Activated naive CD4-positive, alpha-beta T cell treated with anti-CD3 and anti-CD28 coated beads, Interleukin-2, amount 50 U/mL, for 72 hours (primary cell): ENCODE results near the gene HNRNPA3. TPM values are rescaled to one million over a fixed set of nuclear protein-coding genes. Genes with fewer than 3 reads are reported as not detected.
"Not testable (repeated sequence)": the region's sequence is repeated elsewhere in the genome, so short reads cannot be mapped to it uniquely, and the experiment has no call there.

Experiments used
- ATAC-seq, 2 donors: fragments of 150-1000 bp; cut with Tn5 transposase; 2 replicates each; pipeline ENCODE4 v1.10.0; 2021; ENCODE audit warnings: mild to moderate bottlenecking in 2 of 2, moderate library complexity in 2 of 2
- DNase-seq, 2 donors: peaks; one replicate each; pipeline ENCODE4 v3.0.0; 2021 to 2022; ENCODE audit warnings: low spot score in 2 of 2
- H3K27ac Mint-ChIP-seq, 2 donors: one replicate each; pipeline ENCODE4 v1.8.0; 2022; ENCODE audit warnings: mild to moderate bottlenecking in 2 of 2, mixed read lengths in 2 of 2
- H3K36me3 Mint-ChIP-seq, 2 donors: one replicate each; pipeline ENCODE4 v1.8.0; 2022; ENCODE audit warnings: mixed read lengths in 2 of 2
- H3K9me3 Mint-ChIP-seq, 2 donors: one replicate each; pipeline ENCODE4 v1.8.0; 2022; ENCODE audit warnings: mixed read lengths in 2 of 2
- total RNA-seq, 2 donors: library from RNA; stranded (reverse); gene quantifications; one replicate each; pipeline ENCODE4 v1.2.3, GENCODE V29; 2022

Gene HNRNPA3
- total RNA-seq, 2 donors from 2014 or later = 259 to 273 TPM

DNA sequence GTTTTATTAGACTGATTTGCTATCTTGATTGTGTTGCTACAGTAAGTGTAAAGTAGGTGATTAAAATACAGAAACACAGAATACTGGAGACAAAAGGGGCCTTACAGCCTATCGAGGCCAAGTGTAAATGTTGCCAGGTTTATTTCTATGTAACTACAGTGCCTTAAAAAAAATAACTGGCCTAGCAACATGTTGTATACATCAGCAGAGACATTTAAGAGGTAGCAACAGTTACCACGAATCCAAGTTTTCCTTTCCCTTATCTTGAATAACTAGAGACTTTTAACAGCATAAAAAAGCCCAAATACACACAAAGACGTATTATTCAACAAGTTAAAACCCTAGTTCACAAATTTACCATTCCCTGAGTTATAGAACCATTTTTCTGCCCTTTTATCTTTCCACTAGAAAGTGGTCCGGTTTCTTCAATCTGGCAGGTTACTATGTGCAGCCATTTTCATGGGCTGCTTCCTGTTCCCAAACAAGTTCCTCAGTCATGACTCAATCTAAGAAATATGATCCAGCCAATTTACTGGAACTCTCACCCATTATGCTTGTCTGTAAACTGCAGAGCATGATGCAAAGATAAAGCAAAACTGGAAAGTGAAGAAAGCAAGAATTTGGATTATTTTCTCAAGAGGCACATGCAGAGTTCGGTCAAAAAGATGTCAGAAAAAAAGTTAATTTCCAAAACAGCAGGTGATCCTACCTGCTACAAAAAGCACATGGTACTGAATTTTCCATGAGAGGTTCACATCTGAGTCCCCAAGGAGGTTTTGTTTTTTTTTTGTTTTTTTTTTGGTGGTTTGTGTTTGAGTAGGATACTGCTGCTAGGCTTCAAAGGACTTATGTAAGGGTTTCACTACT, 29.8 kb downstream of the HNRNPA3 start:
- H3K27ac Mint-ChIP-seq = peak overlapping the region; percentile 81 to 89
- no peak for DNase-seq
- peaks cover 0 to 17% of the 10 kb centered on the region in 2 donors for H3K36me3 Mint-ChIP-seq
- H3K9me3 Mint-ChIP-seq = no peaks in the 10 kb centered on the region
- ATAC-seq = peak in 1 of 2 donors; percentile 58

DNA sequence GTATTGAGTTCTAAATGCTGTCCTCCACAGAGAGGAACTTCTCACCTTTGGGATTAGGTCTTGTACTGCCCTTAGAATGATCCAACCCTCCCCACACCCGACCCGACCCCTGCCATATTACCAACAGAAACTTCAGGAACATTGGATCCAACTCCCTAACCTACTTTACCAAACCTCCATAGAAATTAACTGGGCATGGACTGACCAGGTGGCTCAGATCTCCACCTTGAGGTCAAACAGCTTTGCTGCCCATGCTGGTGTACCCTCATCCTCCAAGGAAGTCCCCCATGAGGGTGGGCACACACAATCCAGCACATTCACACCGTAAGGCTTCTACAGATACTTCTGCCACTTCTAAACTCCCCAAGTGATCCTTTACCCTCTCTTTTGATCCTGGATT, 30.5 kb downstream of the HNRNPA3 start:
- Mint-ChIP-seq H3K27ac (peak overlapping the region; percentile 81 to 89), H3K9me3 (no peaks in the 10 kb centered on the region), H3K36me3 (peaks cover 0 to 15% of the 10 kb centered on the region in 2 donors)
- DNase-seq = no peak
- ATAC-seq = no peak

GRCh38 chr2:177243476-177243875, 30.9 kb downstream of the HNRNPA3 start:
- DNase-seq = no peak
- Mint-ChIP-seq H3K9me3 (no peaks in the 10 kb centered on the region), H3K36me3 (peaks cover 0 to 11% of the 10 kb centered on the region in 2 donors), H3K27ac (peak overlapping the region; percentile 81 to 89)
- ATAC-seq = no peak

GRCh38 chr2:177244244-177244771, 31.7 kb downstream of the HNRNPA3 start:
- peaks cover 0 to 10% of the 10 kb centered on the region in 2 donors for H3K36me3 Mint-ChIP-seq
- DNase-seq (no peak), ATAC-seq (peak; percentile 56 to 67)
- H3K27ac Mint-ChIP-seq = peak overlapping the region; percentile 81 to 92
- no peaks in the 10 kb centered on the region for H3K9me3 Mint-ChIP-seq

GRCh38 chr2:177245010-177245422, 32.4 kb downstream of the HNRNPA3 start:
- H3K36me3 Mint-ChIP-seq = peaks cover 0 to 10% of the 10 kb centered on the region in 2 donors

DNA sequence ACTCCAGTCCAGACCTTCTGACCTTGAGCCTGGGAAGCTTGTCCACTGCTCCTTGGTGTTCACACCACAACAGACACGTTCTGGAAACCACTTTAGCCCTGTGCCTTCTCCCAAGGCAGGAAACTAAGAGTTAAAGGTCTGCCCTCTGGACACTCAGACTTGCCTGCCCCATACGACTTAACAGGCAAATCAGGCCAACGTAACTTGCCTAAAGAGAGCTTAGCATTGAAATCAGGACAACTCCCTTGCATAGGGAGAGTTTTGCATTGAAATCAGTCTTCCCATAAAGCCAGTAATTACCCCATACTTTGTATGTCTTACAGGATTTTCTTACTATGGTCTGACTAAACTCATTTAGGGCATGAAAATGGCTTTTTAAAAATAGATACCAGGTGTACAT, 33.4 kb downstream of the HNRNPA3 start:
- Mint-ChIP-seq H3K27ac (peak overlapping the region; percentile 81 to 85), H3K9me3 (no peaks in the 10 kb centered on the region), H3K36me3 (peaks cover 0 to 17% of the 10 kb centered on the region in 2 donors)
- DNase-seq (no peak), ATAC-seq (no peak)

More at GRCh38 chr2:177245010-177245422, 32.4 kb downstream of the HNRNPA3 start:
- peak in 1 of 2 donors; percentile 62 for ATAC-seq
- Mint-ChIP-seq H3K27ac (peak overlapping the region; percentile 81 to 92), H3K9me3 (no peaks in the 10 kb centered on the region)
- DNase-seq = no peak

DNA sequence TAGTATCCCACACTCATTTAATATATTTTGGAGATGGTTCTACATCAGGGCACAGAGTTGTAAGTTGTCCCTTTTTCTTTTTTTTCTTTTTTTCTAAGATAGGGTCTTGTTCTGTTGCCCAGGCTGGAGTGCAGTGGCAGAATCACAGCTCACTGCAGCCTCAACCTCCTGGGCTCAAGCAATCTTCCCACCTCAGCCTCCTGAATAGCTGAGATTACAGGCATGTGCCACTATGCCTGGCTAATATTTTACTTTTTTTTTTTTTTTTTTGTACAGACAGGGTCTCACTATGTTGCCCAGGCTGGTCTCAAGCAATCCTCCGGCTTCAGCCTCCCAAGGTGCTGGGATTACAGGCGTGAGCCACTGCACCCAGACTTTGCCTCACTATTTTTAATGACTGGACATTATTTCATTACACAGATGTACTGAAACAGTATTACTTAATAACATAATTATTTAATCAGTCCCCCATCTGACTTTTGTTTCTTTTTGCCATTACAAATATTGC, 34.0 kb downstream of the HNRNPA3 start:
- H3K9me3 Mint-ChIP-seq, ATAC-seq, DNase-seq: not testable (repeated sequence)
- peaks cover 6 to 23% of the 10 kb centered on the region in 2 donors for H3K36me3 Mint-ChIP-seq
- peak overlapping the region in 1 of 2 donors; percentile 81 for H3K27ac Mint-ChIP-seq

GRCh38 chr2:177247693-177248262, 35.2 kb downstream of the HNRNPA3 start:
- Mint-ChIP-seq H3K36me3 (peaks cover 8 to 35% of the 10 kb centered on the region in 2 donors), H3K27ac (peak overlapping the region in 1 of 2 donors; percentile 44), H3K9me3 (peaks cover 0 to 4% of the 10 kb centered on the region in 2 donors)
- DNase-seq = no peak
- ATAC-seq = no peak

DNA sequence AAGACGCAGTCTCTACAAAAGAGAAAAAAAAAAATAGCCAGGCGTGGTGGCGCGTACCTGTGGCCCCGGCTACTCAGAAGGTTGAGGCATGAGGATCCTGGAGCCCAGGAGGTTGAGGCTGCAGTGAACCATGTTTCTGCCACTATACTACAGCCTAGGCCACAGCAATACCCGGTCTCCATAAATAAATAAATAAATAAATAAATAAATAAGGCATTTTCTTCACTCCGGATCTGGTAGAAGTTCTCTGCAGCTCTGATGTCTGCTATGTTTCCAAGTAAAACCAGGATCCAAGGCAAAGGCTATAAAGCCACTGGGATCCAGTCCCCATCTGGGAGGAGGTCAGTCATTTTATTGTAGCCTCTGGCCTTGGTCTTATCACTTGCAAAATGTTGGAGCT, 36.4 kb downstream of the HNRNPA3 start:
- no peak overlapping the region for H3K27ac Mint-ChIP-seq
- peaks cover 0 to 9% of the 10 kb centered on the region in 2 donors for H3K9me3 Mint-ChIP-seq
- ATAC-seq (no peak), DNase-seq (no peak)
- peaks cover 13 to 47% of the 10 kb centered on the region in 2 donors for H3K36me3 Mint-ChIP-seq

DNA sequence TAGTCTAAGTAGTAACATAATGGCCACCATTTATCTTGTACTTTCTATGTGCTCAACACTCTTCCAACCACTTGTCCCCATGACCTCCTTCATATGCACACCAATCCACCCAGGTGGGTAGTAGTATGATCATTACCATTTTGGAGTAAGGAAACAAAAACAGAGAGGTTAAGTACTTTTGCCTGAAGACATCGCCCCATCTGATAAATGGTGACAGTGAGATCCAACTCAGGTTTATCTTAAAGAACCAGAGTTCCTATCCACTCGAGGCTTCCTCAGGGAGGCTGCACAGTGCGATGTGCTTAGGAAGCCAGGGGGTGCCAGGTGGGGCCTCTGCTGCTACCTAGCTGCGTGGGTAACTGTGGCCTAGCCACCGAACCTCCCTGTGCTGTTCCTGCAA, 37.9 kb downstream of the HNRNPA3 start:
- no peak for DNase-seq

DNA sequence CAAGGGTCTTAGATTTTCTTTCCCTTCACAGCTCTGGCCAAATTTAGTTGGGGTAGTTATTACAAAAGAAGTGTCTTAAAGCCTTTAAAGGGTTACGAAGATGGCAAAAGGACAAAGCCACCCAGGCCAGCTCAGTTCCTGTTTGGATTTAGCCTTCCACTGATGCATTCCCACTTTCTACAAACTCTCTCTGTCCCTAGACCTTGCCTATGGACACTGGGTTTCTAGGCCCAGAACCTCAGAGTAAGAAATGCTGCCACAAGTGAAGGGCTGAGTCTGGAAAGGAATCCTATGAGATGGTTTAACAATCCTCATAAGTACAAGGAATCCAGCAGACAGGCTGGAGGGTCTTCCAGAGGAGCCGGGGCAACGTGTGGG, 38.6 kb downstream of the HNRNPA3 start:
- Mint-ChIP-seq H3K27ac (peak overlapping the region; percentile 49 to 94), H3K9me3 (peaks cover 0 to 9% of the 10 kb centered on the region in 2 donors), H3K36me3 (peaks cover 13 to 37% of the 10 kb centered on the region in 2 donors)
- DNase-seq (no peak), ATAC-seq (no peak)

More for the DNA sequence above, 37.9 kb downstream of the HNRNPA3 start:
- Mint-ChIP-seq H3K27ac (peak overlapping the region; percentile 49 to 94), H3K9me3 (peaks cover 0 to 9% of the 10 kb centered on the region in 2 donors), H3K36me3 (peaks cover 13 to 37% of the 10 kb centered on the region in 2 donors)
- ATAC-seq = no peak

GRCh38 chr2:177252808-177253531, 40.4 kb downstream of the HNRNPA3 start:
- Mint-ChIP-seq H3K9me3 (peaks cover 0 to 9% of the 10 kb centered on the region in 2 donors), H3K36me3 (peaks cover 13 to 39% of the 10 kb centered on the region in 2 donors), H3K27ac (peak overlapping the region; percentile 49 to 79)
- DNase-seq (no peak), ATAC-seq (no peak)

GRCh38 chr2:177253704-177254103, 41.1 kb downstream of the HNRNPA3 start:
- Mint-ChIP-seq H3K27ac (peak overlapping the region in 1 of 2 donors; percentile 74), H3K36me3 (peaks cover 13 to 46% of the 10 kb centered on the region in 2 donors), H3K9me3 (peaks cover 0 to 15% of the 10 kb centered on the region in 2 donors)
- no peak for DNase-seq
- ATAC-seq = no peak

- H3K36me3 Mint-ChIP-seq = peaks cover 13 to 49% of the 10 kb centered on the region in 2 donors
- peak overlapping the region in 1 of 2 donors; percentile 26 for H3K27ac Mint-ChIP-seq
- H3K9me3 Mint-ChIP-seq = peaks cover 0 to 15% of the 10 kb centered on the region in 2 donors
- DNase-seq (no peak), ATAC-seq (no peak)
Measured at GRCh38 chr2:177254433-177255226, 42.0 kb downstream of the HNRNPA3 start.

GRCh38 chr2:177255227-177255601, 42.6 kb downstream of the HNRNPA3 start:
- H3K9me3 Mint-ChIP-seq = peaks cover 0 to 15% of the 10 kb centered on the region in 2 donors
- H3K36me3 Mint-ChIP-seq = peaks cover 13 to 53% of the 10 kb centered on the region in 2 donors
- ATAC-seq (no peak), DNase-seq (no peak)
- peak overlapping the region in 1 of 2 donors; percentile 26 for H3K27ac Mint-ChIP-seq
